Breast epithelium (tissue), 4 donors: ENCODE data around the gene FRG1. TPM values are rescaled to one million over a fixed set of nuclear protein-coding genes. Genes with fewer than 3 reads are reported as not detected.
"Not testable (repeated sequence)": the region's sequence is repeated elsewhere in the genome, so short reads cannot be mapped to it uniquely, and the experiment has no call there.

Experiments
- DNase-seq, 2 donors: peaks; one replicate each; pipeline ENCODE4 v3.0.0-alpha.2; 2019; ENCODE audit warnings: low spot score in 2 of 2
- H3K27ac ChIP-seq, 2 donors: fragments of 200-600 bp; sonication (generic) in 1 of 2; one replicate each; pipeline ENCODE4 v1.5.1; 2016 to 2019; ENCODE audit warnings: mild to moderate bottlenecking in 1 of 2
- H3K27me3 ChIP-seq, 2 donors: fragments of 200-600 bp; sonication (generic) in 1 of 2; one replicate each; pipeline versions ENCODE4 v1.5.1 to v1.6.0; 2017 to 2019; ENCODE audit warnings: control low read depth in 1 of 2, mild to moderate bottlenecking in 1 of 2
- H3K36me3 ChIP-seq: fragments of 200-600 bp; one replicate; pipeline ENCODE4 v1.5.1; 2019
- H3K4me1 ChIP-seq, 2 donors: fragments of 200-600 bp; sonication (generic); one replicate each; pipeline ENCODE4 v1.5.1; 2016 to 2019; ENCODE audit warnings: control low read depth in 1 of 2
- H3K4me3 ChIP-seq, 3 donors: fragments of 200-600 bp; sonication (generic); 1 replicate in 2 of 3; 2 replicates in 1 of 3; pipeline ENCODE4 v1.5.1; 2016 to 2019; ENCODE audit warnings: mild to moderate bottlenecking in 3 of 3, moderate library complexity in 2 of 3
- H3K9me3 ChIP-seq, 2 donors: fragments of 200-600 bp; sonication (generic) in 1 of 2; one replicate each; pipeline ENCODE4 v1.5.1; 2016 to 2019; ENCODE audit warnings: control low read depth in 1 of 2
- POLR2A ChIP-seq: fragments of 450-650 bp; IDR thresholded peaks from one replicate; pipeline ENCODE4 v1.6.1; 2016; ENCODE audit warnings: antibody characterized with exemption, mild to moderate bottlenecking, moderate library complexity
- POLR2AphosphoS5 ChIP-seq, 3 donors: sonication (generic); formaldehyde crosslinking; IDR thresholded peaks; one replicate each; pipeline ENCODE4 v1.6.1; 2017; ENCODE audit warnings: antibody characterized with exemption in 3 of 3
- intact Hi-C: fragments of 100-400 bp; cut with DNase I; formaldehyde crosslinking; loops from one replicate; pipeline ENCODE4 v1.15.1; 2023; ENCODE audit warnings: low total_unique reads
- total RNA-seq, 3 donors: library from RNA; depleted of rRNA; stranded (reverse); fragments of >200 nt; gene quantifications; one replicate each; pipeline ENCODE4 v1.1.0, GENCODE V29; 2016
- TF ChIP-seq, protein P1 (sequence below), 3 donors: fragments of 450-650 bp; IDR thresholded peaks; one replicate each; pipeline ENCODE4 v1.5.1; 2016 to 2017; ENCODE audit warnings: antibody characterized with exemption in 3 of 3, mild to moderate bottlenecking in 3 of 3, moderate library complexity in 3 of 3

The FRG1 gene
- total RNA-seq = 10 to 100 TPM; 40.0 to 56.5 (median 41.9) TPM

DNA sequence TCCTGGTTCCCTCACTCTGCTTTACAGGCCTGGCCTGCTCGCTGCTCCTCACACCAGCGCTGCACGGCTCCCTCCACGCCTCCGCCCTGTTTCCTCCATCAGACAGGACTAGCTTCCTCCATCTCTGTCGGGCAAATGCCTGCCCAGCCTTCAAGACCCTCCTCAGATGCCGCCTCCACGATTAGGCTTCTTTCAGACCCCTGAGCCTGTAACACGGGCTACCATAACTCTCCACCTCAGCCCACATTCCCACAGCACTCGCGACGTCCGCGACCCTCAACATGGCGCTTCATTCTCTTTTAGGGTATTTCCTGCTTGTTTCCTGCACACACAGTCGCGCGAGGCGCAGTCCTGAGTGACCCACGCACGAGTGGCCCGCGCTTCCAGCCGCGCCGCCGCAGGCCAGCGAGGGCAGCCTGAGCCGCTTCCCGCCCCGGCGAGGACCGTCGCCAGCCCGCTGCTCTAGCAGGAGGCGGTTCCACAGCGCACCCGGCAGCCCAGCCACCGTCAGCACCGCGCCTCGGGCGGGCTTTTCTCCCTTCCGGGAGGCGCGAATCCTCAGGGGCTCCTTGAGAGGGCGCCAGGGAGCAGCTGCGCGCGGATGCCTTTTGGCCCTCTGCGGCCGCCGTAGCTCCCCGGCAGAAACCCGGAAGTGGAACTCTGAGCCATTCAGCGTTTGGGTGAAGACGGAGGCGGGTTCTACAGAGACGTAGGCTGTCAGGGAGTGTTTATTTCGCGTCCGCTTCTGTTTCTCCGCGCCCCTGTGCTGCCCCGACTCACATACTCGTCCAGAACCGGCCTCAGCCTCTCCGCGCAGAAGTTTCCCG lies at the start of gene FRG1:
Gene FRG1 (plus strand): TSS at position 695 of the 827 bp plus-strand sequence. CDS start 138 bp downstream, outside the sequence.
- Histone ChIP-seq H3K9me3 (no peaks in the 10 kb centered on the region), H3K4me1 (no peaks in the 10 kb centered on the region), H3K27me3 (no peaks in the 10 kb centered on the region), H3K27ac (peak within 1 kb of the TSS; percentile 90), H3K36me3 (no peaks in the 10 kb centered on the region), H3K4me3 (peak within 1 kb of the TSS; percentile 76 to 94 (median 90))
- intact Hi-C loops = no loop called here
- peak; percentile 90 to 96 for DNase-seq
- peak; percentile 35 for TF ChIP-seq POLR2A
- TF ChIP-seq POLR2AphosphoS5 (IDR thresholded peaks at IDR 0.05) = peak; percentile 79 to 92 (median 87)
- TF ChIP-seq, protein P1, sequence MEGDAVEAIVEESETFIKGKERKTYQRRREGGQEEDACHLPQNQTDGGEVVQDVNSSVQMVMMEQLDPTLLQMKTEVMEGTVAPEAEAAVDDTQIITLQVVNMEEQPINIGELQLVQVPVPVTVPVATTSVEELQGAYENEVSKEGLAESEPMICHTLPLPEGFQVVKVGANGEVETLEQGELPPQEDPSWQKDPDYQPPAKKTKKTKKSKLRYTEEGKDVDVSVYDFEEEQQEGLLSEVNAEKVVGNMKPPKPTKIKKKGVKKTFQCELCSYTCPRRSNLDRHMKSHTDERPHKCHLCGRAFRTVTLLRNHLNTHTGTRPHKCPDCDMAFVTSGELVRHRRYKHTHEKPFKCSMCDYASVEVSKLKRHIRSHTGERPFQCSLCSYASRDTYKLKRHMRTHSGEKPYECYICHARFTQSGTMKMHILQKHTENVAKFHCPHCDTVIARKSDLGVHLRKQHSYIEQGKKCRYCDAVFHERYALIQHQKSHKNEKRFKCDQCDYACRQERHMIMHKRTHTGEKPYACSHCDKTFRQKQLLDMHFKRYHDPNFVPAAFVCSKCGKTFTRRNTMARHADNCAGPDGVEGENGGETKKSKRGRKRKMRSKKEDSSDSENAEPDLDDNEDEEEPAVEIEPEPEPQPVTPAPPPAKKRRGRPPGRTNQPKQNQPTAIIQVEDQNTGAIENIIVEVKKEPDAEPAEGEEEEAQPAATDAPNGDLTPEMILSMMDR (IDR thresholded peaks at IDR 0.05) = peak in 2 of 3 donors; percentile 87 to 95

DNA sequence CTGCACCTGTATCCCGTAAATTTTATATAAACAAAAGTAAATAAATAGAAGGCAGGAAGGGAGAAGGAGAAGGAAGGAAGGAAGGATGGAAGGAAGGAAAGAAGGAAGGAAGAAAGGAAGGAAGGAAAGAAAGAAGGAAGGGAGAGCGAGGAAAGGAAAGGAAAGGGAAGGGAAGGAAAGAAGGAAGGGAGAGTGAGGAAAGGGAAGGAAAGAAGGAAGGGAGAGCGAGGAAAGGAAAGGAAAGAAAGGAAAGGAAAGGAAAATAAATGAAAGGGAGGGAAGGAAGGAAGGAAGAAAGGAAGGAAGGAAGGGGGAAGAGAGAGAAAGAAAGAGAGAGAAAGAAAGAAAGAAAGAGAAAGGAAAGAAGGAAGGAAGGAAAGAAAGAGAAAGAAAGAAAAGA lies 43.0 kb upstream of the FRG1 start:
- DNase-seq = no peak
- TF ChIP-seq POLR2A (no peak), POLR2AphosphoS5 (IDR thresholded peaks at IDR 0.05) (no peak)
- TF ChIP-seq, protein P1 (IDR thresholded peaks at IDR 0.05) = no peak
- Histone ChIP-seq H3K27ac (no peak overlapping the region), H3K4me3 (no peak overlapping the region), H3K36me3 (no peaks in the 10 kb centered on the region), H3K9me3 (no peaks in the 10 kb centered on the region), H3K4me1 (no peaks in the 10 kb centered on the region), H3K27me3 (no peaks in the 10 kb centered on the region)
- intact Hi-C loops = no loop called here

DNA sequence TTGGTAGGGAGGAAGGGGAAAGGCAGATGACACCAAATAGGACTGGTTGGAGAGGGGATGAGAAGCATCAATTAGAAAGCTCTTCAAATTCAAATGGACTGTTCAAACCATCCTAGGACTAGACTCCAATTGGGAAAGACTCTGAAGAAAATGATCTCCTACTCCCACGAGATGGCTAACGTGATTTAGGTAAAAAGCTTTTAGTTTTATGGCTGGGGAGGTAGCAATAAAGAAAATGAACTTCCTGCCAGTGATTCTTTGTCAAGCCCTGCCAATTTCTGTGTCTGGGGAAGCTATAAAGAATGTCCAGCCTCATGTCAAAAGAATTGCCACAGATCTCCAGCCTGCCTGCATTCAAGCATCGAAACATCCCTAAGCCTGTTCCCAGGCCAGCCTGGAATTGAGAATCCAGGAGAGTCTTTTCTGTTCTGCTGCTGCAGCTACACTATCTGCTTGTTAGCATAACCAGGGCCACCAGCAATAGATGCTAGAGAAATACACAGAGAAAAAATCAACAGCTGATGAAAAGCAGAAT lies 41.1 kb upstream of the FRG1 start:
- H3K9me3 ChIP-seq, DNase-seq, H3K36me3 ChIP-seq, H3K4me3 ChIP-seq, intact Hi-C loops, H3K27ac ChIP-seq, H3K4me1 ChIP-seq, H3K27me3 ChIP-seq: not testable (repeated sequence)

DNA sequence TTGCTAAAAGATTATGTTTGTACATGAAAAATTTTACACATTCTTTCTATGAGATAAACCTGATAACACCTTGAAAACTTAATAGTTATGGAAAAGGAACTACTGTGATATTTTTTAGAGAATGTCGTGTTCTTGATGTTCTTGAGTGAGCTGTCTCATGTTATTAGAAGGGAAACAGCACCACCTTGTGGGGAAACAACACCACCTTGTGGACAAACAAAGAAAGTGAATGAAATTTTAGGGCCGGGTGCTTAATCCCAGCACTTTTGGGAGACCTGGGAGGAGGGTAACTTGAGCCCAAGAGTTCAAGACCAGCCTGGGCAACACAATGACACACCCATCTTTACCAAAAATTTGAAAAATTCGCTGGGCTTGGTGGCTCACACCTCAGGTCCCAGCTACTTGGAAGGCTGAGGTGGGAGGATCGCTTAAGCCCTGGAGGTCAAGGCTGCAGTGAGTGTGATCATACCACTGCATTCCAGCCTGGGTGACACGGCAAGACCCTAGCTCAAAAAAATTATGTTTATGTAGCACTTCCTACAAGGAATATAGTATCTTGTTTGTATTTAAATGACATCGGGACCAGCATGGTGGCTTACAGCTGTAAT lies 36.1 kb upstream of the FRG1 start:
- H3K9me3 ChIP-seq, H3K27me3 ChIP-seq, intact Hi-C loops, H3K27ac ChIP-seq, H3K36me3 ChIP-seq, DNase-seq, H3K4me1 ChIP-seq, H3K4me3 ChIP-seq: not testable (repeated sequence)
- TF ChIP-seq, protein P1 (IDR thresholded peaks at IDR 0.05) = peak; percentile 29 to 60 (median 59)

DNA sequence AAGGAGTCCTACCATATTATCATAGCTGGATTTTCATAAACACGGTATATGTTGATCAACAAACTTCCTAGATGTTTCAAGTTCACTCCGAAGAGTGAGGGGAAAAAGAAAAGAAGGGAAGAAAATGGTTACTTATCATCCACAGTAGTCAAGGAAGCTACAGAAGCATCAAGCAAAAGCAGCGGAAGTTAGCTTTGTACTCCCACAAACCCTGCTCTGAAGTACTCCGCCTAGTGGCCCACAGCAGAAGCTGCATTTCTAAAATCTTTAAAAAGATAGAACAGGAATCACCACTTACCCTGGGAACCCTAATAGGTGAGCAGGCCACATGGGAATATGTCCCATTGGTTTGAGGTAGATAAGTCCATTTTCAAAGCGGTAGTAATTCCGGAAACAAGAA lies 28.5 kb upstream of the FRG1 start:
- no peaks in the 10 kb centered on the region for H3K36me3 ChIP-seq
- no peak for DNase-seq
- no peaks in the 10 kb centered on the region for H3K27me3 ChIP-seq
- no peaks in the 10 kb centered on the region for H3K9me3 ChIP-seq
- H3K4me3 ChIP-seq = no peak overlapping the region
- TF ChIP-seq, protein P1 (IDR thresholded peaks at IDR 0.05) = no peak
- TF ChIP-seq POLR2A = no peak
- no peak for TF ChIP-seq POLR2AphosphoS5 (IDR thresholded peaks at IDR 0.05)
- no peaks in the 10 kb centered on the region for H3K4me1 ChIP-seq
- intact Hi-C loops = no loop called here
- H3K27ac ChIP-seq = no peak overlapping the region
